SH-SY5Y (cell line): ENCODE measurements around the gene MGA.

Experiments
- GATA2 ChIP-seq: IDR thresholded peaks from 2 replicates; pipeline ENCODE4 v1.6.1; 2011; ENCODE audit warnings: mild to moderate bottlenecking, low read depth, low read length
- GATA3 ChIP-seq: IDR thresholded peaks from 2 replicates; pipeline ENCODE4 v1.6.1; 2011; ENCODE audit warnings: low read depth, mild to moderate bottlenecking, low read length, moderate library complexity

- TF ChIP-seq GATA3 (no peak), GATA2 (no peak)
Measured at GRCh38 chr15:41633609-41634008, 26.6 kb upstream of the MGA start.
